SIG-M5 (cell line): ENCODE measurements around the gene GFER.
"Not testable (repeated sequence)": the region's sequence is repeated elsewhere in the genome, so short reads cannot be mapped to it uniquely, and the experiment has no call there.

Experiments used
- DNase-seq: peaks from one replicate; lab custom pipeline; 2025; lab: John Stamatoyannopoulos, UW

GFER gene

DNA sequence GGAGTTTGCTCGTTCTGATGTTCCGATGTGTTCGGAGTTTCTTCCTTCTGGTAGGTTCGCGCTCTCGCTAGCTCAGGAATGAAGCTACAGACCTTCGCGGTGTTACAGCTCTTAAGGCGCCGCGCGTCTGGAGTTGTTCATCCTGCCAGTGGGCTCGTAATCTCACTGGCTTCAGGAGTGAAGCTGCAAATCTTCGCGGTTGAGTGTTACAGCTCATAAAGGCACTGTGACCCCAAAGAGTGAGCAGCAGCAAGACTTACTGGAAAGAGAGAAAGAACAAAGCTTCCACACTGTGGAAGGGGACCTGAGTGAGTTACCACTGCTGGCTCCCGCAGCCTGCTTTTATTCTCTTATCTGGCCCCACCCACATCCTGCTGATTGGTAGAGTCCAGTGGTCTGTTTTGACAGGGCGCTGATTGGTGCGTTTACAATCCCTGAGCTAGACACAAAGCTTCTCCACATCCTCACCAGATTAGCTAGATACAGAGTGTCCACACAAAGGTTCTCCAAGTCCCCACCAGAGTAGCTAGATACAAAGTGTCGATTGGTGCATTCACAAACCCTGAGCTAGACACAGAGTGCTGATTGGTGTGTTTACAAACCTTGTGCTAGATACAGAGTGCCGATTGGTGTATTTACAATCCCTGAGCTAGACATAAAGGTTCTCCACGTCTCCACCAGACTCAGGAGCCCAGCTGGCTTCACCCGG lies 26.4 kb upstream of the GFER start:
- not testable (repeated sequence) for DNase-seq

DNA sequence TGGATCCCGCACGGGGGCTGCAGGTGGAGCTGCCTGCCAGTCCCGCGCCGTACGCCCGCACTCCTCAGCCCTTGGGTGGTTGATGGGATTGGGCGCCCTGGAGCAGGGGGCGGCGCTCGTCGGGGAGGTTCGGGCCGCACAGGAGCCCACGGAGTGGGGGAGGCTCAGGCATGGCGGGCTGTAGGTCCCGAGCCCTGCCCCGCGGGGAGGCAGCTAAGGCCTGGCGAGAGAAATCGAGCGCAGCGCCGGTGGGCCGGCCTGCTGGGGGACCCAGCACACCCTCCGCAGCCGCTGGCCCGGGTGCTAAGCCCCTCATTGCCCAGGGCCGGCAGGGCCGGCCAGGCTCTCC lies 25.9 kb upstream of the GFER start:
- DNase-seq: not testable (repeated sequence)

DNA sequence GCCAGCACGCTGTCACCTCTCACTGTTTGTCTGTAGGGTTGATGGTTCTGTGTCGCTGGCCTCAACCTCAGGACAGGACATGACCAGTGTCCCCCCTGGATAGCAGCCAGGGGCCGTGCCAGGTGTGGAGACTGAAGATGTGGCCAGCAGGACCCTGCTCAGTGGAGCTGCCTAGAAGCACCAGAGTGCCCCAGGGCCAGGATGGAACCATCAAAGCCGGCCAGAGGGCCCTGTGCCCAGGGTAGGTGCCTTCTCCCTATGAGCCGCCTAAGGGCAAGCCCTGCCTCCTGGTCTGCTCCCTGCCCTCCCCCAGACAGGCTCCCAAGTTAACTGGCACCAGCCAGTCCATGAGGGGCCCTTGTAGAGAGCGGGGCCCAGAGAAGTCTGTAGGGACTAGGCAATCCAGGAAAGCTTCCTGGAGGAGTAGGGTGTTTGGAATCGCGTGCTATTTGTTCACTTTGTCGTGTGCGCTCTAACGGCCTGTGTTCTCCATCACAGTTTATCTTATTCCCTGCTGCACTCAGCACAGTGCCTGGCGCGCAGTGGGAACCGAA lies 25.2 kb upstream of the GFER start:
- no peak for DNase-seq

DNA sequence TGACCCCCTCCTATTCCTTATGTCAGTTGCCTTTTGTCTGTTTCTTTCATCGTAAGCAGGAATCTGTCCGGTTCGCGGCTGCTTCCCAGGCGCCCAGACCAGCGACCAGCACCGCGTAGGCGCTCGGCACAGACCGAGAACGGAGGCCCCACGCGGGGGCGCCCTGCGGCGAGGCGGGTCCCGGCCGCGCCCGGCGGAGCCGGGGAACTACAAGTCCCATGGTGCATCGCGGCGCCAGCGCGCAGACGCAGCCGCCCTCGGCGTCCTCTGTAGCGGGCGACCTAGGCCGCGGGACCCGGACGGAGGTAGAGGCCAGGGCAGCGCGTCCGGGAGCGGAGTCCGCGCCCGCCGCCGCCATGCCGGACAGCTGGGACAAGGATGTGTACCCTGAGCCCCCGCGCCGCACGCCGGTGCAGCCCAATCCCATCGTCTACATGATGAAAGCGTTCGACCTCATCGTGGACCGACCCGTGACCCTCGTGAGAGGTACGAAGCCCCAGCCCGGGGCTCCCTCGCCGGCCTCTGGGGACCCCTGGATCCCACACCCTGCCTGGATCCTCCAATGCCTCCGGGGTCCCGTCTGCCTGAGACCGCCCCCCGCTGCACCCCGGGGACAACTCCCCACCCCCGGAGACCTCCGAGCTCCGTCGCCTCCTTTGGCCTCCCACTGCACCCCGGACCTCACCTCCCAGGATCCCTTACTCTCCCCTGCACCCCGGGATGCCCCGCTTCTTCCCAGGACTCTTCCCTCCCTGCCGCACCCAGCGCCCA lies 24.5 kb upstream of the GFER start, which contains the start of gene NDUFB10:
Gene NDUFB10 (plus strand): TSS at position 270 of the 771 bp plus-strand sequence. CDS start 87 bp downstream, at position 357.
- no peak for DNase-seq

DNA sequence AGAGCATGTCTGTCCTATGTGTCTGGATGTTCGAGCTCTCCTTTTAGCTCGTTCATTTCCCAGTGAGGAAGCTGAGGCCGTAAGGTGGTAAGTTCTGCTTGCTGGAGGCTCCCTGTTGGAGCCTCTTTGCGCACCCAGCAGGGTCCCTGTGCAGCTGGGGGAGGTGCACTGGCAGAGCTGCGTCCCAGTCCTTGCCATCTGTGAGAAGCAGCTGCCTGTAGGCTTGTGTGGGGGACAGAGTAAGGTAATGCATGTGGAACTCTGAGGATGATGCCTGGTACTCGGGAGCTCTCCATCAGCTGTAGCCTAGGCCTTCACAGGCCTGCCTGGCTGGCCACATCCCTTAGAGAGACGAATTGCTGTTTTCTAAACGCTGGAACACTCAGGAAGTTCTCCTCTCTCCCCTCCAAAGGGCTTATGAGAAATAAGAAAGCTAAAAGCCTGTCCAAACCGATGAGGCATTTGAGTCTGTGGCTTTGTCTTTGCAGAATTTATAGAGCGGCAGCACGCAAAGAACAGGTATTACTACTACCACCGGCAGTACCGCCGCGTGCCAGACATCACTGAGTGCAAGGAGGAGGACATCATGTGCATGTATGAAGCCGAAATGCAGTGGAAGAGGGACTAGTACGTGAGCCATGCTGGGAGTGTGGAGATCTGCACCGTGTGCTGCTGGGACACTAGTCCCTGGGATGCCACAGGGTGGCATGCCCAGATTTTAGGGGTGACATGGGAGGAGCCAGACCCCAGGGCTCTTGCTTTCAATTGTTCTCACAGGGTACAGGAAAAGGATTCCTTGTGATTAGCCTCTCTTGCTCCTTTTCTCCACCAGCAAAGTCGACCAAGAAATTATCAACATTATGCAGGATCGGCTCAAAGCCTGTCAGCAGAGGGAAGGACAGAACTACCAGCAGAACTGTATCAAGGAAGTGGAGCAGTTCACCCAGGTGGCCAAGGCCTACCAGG lies 23.0 kb upstream of the GFER start:
- no peak for DNase-seq

DNA sequence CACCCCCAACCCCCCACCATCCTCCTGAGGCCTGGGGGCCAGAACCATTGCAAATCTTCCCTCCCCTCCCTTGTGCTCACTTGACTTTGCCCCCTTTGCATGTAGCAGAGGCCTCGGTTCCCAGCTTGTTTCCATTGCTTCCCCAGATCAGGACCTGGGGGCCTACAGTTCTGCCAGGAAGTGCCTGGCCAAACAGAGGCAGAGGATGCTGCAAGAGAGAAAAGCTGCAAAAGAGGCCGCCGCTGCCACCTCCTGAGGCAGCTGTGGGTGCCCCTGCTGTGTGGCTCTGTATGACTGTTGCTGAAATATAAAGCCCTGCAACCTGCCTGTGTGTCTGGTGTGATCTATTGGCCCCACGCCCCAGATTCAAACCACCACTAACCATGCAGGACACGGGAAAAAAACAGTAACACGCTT lies 22.3 kb upstream of the GFER start:
- no peak for DNase-seq

DNA sequence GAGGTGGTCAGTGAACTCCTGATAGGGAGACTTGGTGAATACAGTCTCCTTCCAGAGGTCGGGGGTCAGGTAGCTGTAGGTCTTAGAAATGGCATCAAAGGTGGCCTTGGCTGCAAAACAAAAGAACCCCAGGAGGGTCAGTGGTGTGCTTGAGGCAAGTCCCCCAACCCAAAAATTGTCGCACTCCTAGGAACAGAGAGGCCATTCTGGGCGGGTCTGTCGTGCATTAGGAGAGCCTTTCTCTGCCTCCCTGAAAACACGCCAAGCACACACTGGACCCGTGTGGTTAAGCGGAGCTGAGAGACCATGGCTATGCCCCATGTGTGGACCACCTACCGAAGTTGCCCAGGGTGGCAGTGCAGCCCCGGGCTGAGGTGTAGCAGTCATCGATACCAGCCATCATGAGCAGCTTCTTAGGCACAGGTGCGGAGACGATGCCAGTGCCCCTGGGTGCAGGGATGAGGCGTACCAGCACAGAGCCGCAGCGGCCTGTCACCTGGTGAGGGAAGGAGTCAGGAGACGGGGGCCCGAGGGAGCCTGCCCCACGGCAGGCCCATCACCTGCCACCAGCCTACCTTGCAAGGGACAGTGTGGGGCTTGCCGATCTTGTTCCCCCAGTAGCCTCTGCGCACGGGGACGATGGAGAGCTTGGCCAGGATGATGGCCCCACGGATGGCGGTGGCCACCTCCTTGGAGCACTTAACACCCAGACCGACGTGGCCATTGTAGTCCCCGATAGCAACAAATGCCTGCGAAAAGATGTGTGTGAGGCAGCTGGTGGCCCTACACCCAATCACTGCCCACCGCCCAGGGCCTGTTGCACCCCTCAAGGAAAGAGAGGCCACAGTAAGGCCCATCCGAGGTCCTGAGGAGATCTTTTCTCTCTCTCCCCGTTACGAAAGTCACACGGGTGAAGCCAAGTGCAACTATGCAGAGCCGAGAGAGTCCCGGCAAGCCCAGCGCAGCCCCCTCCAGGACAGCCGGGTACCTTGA lies 21.5 kb upstream of the GFER start:
- not testable (repeated sequence) for DNase-seq

DNA sequence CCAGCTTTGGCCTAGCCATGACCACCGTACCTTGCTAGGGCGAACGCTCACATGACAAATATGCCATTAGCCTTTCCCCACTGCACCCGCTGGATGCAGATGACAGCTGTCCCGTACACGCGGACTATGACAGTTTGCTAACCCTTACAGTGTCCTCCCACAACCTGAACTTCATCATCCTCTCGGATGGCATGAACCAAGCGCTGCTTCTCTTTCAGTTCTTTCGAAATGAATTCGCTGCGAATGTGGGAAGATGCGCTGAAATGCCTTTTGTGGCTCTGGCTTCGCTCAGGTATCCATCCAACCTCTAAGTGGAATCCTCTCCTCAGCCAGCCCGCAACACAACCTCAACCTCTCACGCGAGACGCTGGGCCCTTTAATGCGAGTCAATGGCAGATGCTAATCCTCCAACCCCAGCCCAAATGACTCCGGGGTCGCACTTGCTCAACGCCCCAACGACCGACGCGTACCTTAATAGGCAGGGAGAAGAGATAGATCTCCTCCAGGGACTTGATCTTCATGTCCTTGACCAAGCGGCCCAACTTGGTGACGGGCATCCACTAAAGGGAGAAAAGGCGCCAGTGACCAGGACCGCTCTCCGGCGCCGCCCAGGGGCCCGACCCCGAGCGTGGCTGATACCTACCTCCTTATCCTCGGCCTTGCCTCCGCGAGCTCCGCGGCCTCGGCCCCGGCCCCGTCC lies 20.0 kb upstream of the GFER start:
- no peak for DNase-seq

DNA sequence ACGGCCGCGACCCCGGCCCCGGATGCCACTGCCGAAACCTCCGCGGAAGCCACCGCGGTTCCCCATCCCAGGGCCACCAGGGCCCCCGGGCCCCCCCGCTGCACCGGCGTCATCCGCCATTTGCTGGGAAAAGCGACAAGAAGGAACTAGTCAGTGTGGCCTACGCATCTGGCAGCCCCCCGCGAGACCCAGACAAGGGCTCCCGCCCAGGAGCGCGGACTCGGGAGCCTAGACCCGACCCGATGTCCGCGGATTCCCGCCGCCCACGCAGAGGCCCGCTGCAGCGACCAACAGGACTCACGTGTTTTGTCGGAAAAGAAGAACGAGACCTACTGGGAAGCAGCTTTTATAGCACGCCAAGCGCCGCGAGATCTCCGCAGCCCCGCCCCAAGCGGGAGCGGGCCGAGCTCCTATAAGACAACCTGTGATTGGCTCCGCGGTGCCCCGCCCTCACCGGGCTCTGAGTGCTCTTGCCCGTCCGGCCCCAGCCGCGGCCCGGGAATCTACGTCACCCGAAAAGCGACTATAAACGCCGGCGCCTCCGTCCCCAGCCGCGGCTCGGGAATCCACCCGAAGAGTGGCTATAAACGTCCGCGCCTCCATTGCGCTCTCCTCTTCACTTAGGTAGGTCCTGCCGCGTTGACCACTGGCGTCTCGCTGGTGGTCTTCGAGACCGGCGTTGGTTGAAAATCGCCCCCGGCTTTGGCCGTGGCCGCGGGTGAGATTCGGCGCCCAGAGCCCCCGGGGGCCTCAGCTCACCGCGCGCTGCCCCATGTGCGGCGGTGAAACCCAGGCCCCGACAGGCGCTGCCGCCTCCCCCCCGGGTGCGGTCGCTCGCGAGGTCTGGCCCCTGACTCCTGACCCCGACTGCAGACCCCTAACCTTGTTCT lies 19.2 kb upstream of the GFER start, which contains the start of gene RPS2:
Gene RPS2 (minus strand): TSS at position 321 of the 890 bp plus-strand sequence. CDS start 201 bp downstream, at position 120.
- DNase-seq: peak; percentile 69

DNA sequence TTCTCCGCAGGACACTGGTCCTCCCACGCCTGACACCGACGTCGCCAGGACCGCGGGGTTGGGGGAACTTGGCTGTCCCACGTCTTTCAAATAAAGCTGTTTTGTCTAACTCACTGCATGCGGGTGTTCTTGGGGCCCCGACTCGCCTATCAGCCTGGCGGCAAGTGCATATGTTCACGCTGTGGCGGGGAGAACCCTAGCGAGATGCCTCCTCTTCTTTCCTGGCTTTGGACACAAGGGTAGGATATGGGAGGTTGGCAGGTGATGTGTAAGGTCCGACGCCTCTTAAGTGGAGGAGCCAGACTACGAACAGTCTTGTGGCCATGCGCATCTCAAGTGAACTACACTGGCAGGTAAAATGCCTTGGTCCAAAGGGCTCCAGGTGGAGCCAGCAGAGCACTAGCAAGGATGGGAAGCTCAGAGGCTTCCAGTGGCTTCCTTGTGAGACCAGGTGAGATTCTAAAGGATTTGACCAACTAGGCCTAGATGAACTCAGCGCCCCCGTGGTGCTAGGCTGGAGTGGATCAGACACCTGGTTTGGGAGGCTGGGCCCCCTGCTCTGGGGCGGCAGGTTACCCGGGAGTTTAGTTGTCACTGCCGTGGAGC lies 18.5 kb upstream of the GFER start:
- DNase-seq: no peak

DNA sequence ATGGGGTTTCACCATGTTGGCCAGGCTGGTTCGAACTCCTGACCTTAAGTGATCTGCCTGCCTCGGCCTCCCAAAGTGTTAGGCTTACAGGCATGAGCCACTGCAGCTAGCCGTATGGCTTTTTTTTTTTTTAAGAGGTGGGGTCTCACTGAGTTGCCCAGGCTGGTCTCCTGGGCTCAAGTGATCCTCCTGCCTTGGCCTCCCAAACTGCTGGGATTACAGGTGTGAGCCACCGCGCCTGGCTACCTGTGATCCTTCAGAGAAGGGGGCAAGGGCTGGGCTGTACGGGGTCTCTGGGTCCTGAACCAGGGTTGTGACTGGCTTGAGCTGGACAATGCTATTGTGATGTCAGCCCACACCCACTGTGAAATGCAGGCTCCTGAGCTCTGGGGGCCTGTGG lies 17.5 kb upstream of the GFER start, which contains the start of gene RNF151:
Gene RNF151 (plus strand): TSS at position 397 of the 400 bp plus-strand sequence. CDS start 26 bp downstream, outside the sequence.
- no peak for DNase-seq

DNA sequence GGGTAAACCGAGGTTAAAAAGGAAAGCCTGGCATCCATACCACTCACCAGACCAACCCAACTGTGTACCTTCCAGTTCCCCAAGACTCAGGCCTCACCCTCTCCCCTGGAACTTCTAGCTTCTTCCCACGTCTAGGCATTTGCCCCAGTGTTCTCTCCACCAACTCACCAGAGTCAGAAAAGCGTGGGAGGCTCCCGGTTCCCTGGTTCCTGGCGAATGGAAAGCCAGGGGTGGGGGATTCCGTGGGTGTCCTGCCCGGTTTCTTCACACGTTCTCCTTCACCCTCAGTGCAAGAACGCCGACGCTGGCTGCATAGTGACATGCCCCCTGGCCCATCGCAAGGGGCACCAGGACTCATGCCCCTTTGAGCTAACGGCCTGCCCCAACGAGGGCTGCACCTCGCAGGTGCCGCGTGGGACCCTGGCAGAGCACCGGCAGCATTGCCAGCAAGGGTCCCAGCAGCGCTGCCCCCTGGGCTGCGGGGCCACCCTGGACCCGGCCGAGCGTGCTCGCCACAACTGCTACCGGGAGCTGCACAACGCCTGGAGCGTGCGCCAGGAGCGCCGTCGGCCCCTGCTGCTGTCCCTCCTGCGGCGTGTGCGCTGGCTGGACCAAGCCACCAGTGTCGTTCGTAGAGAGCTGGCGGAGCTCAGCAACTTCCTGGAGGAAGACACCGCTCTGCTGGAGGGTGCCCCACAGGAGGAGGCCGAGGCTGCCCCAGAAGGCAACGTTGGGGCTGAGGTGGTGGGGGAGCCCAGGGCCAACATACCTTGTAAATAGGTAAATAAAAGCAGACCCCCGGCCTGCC lies 15.6 kb upstream of the GFER start:
- no peak for DNase-seq

DNA sequence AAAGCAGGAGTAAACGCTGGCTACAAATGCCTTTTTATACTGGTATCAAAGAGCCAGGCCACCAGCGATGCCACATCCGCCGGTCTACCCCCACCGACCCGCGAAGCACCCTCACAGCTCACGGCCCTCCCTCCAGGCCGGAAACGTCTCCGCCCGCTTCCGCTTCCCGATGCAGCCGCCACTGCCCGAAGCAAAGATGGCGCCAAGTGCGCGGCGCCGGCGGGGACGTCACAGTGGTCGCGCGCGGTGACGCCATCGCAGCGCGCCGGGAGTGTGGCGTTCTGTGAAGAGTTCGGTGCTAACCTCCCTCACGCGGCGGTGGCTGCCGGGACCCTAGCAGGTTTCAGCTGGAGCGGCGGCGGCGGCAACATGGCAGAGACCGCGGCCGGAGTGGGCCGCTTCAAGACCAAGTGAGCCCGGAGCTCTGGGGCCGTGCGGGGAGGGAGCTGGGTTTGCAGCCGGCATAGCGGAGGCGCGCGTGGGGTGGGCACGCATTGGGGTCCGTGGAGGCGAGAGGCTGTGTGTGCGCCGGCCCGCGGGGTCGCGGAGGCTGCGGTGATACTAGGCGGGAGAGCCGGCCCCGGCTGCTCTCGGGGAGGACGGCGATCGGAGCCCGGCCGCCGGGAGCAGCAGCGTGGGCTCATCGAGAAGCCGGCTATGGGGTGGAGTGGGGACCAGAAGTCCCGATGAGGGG lies 12.1 kb upstream of the GFER start, which contains the start of gene TBL3:
Gene TBL3 (plus strand): TSS at position 258 of the 694 bp plus-strand sequence. CDS start 112 bp downstream, at position 370.
- DNase-seq: no peak

DNA sequence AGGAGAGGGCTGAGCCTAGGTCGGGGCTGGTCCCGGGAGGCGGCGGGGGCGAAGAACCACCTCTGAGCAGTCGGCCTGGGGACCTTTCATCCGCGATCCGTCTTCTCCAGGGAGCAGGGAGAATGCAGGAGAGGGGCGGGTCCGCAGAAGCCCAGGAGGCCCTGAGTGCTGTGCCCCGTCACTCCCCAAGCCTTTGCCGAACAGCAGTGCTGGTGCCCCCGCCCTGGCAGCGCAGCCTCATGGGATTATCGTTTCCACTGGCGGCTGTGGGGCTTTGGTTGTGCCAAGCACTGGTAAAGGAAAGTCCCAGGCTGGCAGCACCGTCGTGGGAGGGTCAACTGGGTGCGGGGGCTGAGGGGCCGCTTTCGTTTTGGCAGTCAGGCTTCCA lies 11.5 kb upstream of the GFER start:
- DNase-seq: no peak

DNA sequence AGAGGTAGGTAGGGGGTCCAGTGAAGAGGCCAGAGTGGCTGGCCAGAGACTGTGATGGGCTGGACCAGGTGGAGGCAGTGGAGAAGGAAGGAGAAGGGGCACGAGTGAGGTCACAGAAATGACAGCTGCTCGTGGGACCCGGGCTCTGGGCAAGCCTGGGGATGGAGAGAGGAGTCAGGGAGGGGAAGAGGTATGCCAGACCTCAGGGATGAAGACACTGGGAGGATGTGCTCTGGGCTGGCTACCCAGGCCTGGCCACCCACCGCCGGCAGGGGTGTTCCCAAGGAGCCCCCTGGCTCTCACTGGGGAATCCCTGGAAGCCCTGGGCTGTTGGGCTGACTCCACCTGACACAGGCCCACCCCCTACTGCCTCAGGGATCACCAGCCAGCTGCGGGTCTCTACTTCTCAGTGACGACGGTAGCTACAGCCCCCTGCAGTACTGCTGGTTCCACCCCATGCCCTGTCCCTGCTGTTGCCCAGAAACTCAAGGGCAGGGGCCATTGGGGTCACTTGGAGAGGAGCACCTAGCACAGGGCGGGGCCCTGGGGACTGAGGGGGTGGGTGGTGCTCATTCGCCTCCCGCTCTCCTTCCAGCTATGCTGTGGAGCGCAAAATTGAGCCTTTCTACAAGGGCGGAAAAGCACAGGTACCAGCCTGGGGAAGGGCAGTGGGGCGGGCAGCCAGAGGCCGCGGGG lies 10.4 kb upstream of the GFER start:
- no peak for DNase-seq
